GM12878 (cell line): ENCODE measurements around the gene MEGF11. TPM values are rescaled to one million over a fixed set of nuclear protein-coding genes. Genes with fewer than 3 reads are reported as not detected.

Experiments
- ATAC-seq: fragments of 200-7000 bp; cut with Tn5 transposase; 3 replicates; pipeline ENCODE4 v1.9.1; 2020; ENCODE audit warnings: mild to moderate bottlenecking, moderate library complexity
- BruUV-seq: library from RNA; stranded (reverse); fragments of 400-500 nt; replicated peaks from 2 replicates; lab custom pipeline; 2021; lab: Mats Ljungman, UMichigan
- CTCF ChIA-PET: fragments of 300-600 bp; sonication (Branson Sonifier 250); formaldehyde crosslinking; extraction: SDS; loops from one replicate; lab custom pipeline; 2021; ENCODE audit warnings: inconsistent platforms; lab: Yijun Ruan, JAX
- POLR2A ChIA-PET: fragments of 350-600 bp; formaldehyde crosslinking; extraction: SDS; loops from one replicate; lab custom pipeline; 2021; ENCODE audit warnings: inconsistent platforms; lab: Charles Lee
- RAD21 ChIA-PET: fragments of 300-600 bp; sonication (Branson Sonifier 250); formaldehyde crosslinking; loops from one replicate; lab custom pipeline; 2023; ENCODE audit warnings: antibody characterized with exemption; ENCODE audit not compliant: unreplicated experiment; lab: Charles Lee
- SMC1A ChIA-PET: fragments of 300-600 bp; sonication (Branson Sonifier 250); formaldehyde crosslinking; loops from one replicate; lab custom pipeline; 2023; ENCODE audit not compliant: unreplicated experiment, uncharacterized antibody; lab: Charles Lee
- DNase-seq: peaks from one replicate; pipeline ENCODE4 v3.0.0-alpha.2; 2011; ENCODE audit warnings: low read depth, low spot score
- FAIRE-seq: peaks from 3 replicates; lab custom pipeline; 2011; peaks lifted over from hg19 to GRCh38; lab: Jason Lieb, UNC
- H2AFZ ChIP-seq: 2 replicates; pipeline ENCODE4 v1.6.0; 2011; ENCODE audit warnings: low read depth, low read length, control low read depth; ENCODE audit not compliant: control insufficient read depth
- H3K27ac ChIP-seq: 2 replicates; pipeline ENCODE4 v1.5.1; 2011; ENCODE audit warnings: control low read depth; ENCODE audit not compliant: control insufficient read depth, insufficient read depth
- H3K27me3 ChIP-seq, 2 experiments: replicated peaks in 1 of 2; 2 replicates each; pipeline versions ENCODE4 v1.6.0 to v1.6.1; 2011; ENCODE audit warnings: low read length in 1 of 2; ENCODE audit not compliant: control insufficient read depth in 2 of 2, insufficient read depth in 2 of 2
- H3K36me3 ChIP-seq, 2 experiments: 2 replicates each; pipeline ENCODE4 v1.5.1; 2011; ENCODE audit warnings: low read length in 1 of 2; ENCODE audit not compliant: control insufficient read depth in 2 of 2, insufficient read depth in 2 of 2
- H3K4me1 ChIP-seq: 2 replicates; pipeline ENCODE4 v1.6.1; 2011; ENCODE audit warnings: mild to moderate bottlenecking, low read length, moderate library complexity, mixed read lengths; ENCODE audit not compliant: control insufficient read depth, insufficient read depth
- H3K4me2 ChIP-seq: 2 replicates; pipeline ENCODE4 v1.6.0; 2011; ENCODE audit warnings: control low read depth; ENCODE audit not compliant: control insufficient read depth, insufficient read depth
- H3K4me3 ChIP-seq: fragments of 200-600 bp; sonication (generic); 2 replicates; pipeline ENCODE4 v1.5.1; 2016
- H3K79me2 ChIP-seq: 2 replicates; pipeline ENCODE4 v1.6.0; 2011; ENCODE audit warnings: low read length; ENCODE audit not compliant: control insufficient read depth, insufficient read depth
- H3K9ac ChIP-seq: 2 replicates; pipeline ENCODE4 v1.8.0; 2011; ENCODE audit warnings: low read length, control low read depth, mixed read lengths; ENCODE audit not compliant: control insufficient read depth, insufficient read depth
- H3K9me3 ChIP-seq: replicated peaks from 3 replicates; pipeline ENCODE4 v1.5.1; 2011; ENCODE audit warnings: mild to moderate bottlenecking, low read length; ENCODE audit not compliant: control insufficient read depth, insufficient read depth
- H4K20me1 ChIP-seq: 2 replicates; pipeline ENCODE4 v1.6.0; 2011; ENCODE audit not compliant: control insufficient read depth, insufficient read depth
- IKZF2 ChIP-seq, 2 experiments: fragments of 450-650 bp; IDR thresholded peaks; 2 replicates each; pipeline ENCODE4 v1.6.1; 2017; ENCODE audit warnings: mild to moderate bottlenecking in 2 of 2, moderate library complexity in 2 of 2
- KLF5 ChIP-seq: fragments of 450-650 bp; IDR thresholded peaks from 2 replicates; pipeline ENCODE4 v1.6.1; 2014; ENCODE audit warnings: mild to moderate bottlenecking; ENCODE audit not compliant: partially characterized antibody
- STAT3 ChIP-seq: IDR thresholded peaks from 2 replicates; pipeline ENCODE4 v1.6.1; 2011; ENCODE audit warnings: low read depth, low read length, improper control_type of control experiment
- YBX1 ChIP-seq: fragments of 450-650 bp; IDR thresholded peaks from 2 replicates; pipeline ENCODE4 v1.6.1; 2016; ENCODE audit warnings: antibody characterized with exemption
- in situ Hi-C: fragments of 300-500 bp; cut with MboI; formaldehyde crosslinking; loops from 9 replicates; pipeline ENCODE4 v1.14.3; 2018; ENCODE audit warnings: mixed read lengths
- intact Hi-C: fragments of 100-400 bp; cut with micrococcal nuclease; formaldehyde crosslinking; loops from one replicate; pipeline ENCODE4 v1.14.2; 2022; ENCODE audit not compliant: unreplicated experiment
- polyA plus RNA-seq, 11 experiments: library from polyadenylated mRNA; depleted of rRNA in 4 of 11; unstranded in 6 of 11; stranded (reverse) in 5 of 11; fragments of >200 nt; fragmentation: Nextera tagmentation in 4 of 11; fragmentation: Illumina TruSeq in 1 of 11; extraction: Ambion mirVana in 4 of 11; extraction: Trizol in 1 of 11; gene quantifications; 1 replicate in 1 of 11; 2 replicates in 10 of 11; pipeline versions ENCODE4 v1.2.1 to v1.2.3, GENCODE V29; 2011 to 2016; ENCODE audit warnings: inconsistent platforms in 2 of 11, missing spikeins in 2 of 11, low read depth in 1 of 11
- total RNA-seq, 4 experiments: library from RNA; depleted of rRNA in 3 of 4; stranded (reverse); fragments of >200 nt in 3 of 4; fragmentation: Illumina TruSeq in 1 of 4; extraction: Trizol in 1 of 4; gene quantifications; 2 replicates each; pipeline versions ENCODE4 v1.2.1 to v1.2.3, GENCODE V29; 2013 to 2021
- TF ChIP-seq, protein P1 (sequence below): fragments of 450-650 bp; IDR thresholded peaks from 2 replicates; pipeline ENCODE4 v1.6.1; 2018; ENCODE audit warnings: borderline replicate concordance, mild to moderate bottlenecking; ENCODE audit not compliant: partially characterized antibody
- TF ChIP-seq, protein P2 (sequence below): fragments of 450-650 bp; IDR thresholded peaks from 2 replicates; pipeline ENCODE4 v1.6.1; 2017; ENCODE audit warnings: mild to moderate bottlenecking

MEGF11 gene
- total and polyA plus RNA-seq, 10 of the 15 experiments (the other 5 are each of a cell fraction or from before 2014, with no cell fraction given), result 0.03 to 1.7 (median 0.49) TPM

DNA sequence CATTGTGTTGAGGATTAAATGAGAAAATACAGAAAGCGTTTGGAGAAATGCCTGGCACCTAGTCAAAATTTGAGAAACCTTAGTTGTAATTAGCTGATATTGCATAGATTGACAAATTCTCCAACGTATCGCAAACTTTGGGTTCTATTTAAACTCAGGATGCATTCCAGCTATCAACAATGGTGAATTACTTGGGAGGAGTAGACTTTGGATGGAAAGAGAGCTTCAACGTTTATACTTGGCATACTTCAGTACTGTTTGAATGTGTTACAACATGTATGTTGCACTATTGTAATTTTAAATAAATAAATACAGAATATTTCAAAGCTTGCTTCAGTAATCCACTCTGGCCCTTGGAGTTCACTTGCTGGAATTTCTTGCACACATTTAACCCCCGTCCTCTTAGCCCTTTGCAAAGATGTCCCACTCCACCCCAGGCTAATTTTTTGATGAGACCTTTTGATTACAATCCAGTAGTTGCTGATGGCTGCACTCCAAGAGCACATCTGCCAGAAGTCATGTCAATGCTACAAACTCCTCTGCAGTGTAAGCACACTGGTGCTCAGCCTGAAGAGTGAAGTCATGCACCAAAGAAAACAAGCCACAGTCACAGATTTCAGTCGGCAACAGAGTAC, 35.1 kb upstream of the MEGF11 start (continued):
- TF ChIP-seq, protein P1, sequence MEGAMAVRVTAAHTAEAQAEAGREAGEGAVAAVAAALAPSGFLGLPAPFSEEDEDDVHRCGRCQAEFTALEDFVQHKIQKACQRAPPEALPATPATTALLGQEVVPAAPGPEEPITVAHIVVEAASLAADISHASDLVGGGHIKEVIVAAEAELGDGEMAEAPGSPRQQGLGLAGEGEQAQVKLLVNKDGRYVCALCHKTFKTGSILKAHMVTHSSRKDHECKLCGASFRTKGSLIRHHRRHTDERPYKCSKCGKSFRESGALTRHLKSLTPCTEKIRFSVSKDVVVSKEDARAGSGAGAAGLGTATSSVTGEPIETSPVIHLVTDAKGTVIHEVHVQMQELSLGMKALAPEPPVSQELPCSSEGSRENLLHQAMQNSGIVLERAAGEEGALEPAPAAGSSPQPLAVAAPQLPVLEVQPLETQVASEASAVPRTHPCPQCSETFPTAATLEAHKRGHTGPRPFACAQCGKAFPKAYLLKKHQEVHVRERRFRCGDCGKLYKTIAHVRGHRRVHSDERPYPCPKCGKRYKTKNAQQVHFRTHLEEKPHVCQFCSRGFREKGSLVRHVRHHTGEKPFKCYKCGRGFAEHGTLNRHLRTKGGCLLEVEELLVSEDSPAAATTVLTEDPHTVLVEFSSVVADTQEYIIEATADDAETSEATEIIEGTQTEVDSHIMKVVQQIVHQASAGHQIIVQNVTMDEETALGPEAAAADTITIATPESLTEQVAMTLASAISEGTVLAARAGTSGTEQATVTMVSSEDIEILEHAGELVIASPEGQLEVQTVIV, result no peak

DNA sequence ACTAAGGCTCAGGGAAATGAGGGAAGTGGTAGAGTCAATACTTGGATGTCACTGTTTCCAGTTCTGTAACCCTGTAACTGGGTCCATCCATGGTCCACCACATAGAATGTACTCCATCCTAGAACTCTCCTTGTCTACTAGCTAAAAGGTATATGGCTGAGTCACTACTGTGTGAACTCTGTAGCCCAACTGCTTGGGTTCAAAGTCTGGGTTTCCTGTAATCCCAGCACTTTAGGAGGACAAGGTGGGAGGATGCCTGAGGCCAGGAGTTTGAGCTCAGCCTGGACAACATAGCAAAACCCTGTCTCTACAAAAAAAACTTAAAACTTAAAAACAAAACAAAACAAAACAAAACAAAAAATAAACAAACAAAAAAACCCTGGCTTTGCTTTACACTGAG, 34.5 kb upstream of the MEGF11 start:
- DNase-seq (no peak), ATAC-seq (no peak), FAIRE-seq (no peak)
- Histone ChIP-seq H3K79me2 (no peaks in the 10 kb centered on the region), H3K27me3 (no peaks in the 10 kb centered on the region), H3K4me2 (no peak overlapping the region), H3K4me1 (no peaks in the 10 kb centered on the region; the same call in 1 of the 2 replicates), H4K20me1 (no peaks in the 10 kb centered on the region), H3K36me3 (no peaks in the 10 kb centered on the region), H3K4me3 (no peak overlapping the region), H3K27ac (no peak overlapping the region), H2AFZ (no peak overlapping the region), H3K9ac (no peak overlapping the region), H3K9me3 (no peaks in the 10 kb centered on the region)
- TF ChIP-seq IKZF2 (IDR thresholded peaks at IDR 0.05), result no peak
- TF ChIP-seq, protein P2, sequence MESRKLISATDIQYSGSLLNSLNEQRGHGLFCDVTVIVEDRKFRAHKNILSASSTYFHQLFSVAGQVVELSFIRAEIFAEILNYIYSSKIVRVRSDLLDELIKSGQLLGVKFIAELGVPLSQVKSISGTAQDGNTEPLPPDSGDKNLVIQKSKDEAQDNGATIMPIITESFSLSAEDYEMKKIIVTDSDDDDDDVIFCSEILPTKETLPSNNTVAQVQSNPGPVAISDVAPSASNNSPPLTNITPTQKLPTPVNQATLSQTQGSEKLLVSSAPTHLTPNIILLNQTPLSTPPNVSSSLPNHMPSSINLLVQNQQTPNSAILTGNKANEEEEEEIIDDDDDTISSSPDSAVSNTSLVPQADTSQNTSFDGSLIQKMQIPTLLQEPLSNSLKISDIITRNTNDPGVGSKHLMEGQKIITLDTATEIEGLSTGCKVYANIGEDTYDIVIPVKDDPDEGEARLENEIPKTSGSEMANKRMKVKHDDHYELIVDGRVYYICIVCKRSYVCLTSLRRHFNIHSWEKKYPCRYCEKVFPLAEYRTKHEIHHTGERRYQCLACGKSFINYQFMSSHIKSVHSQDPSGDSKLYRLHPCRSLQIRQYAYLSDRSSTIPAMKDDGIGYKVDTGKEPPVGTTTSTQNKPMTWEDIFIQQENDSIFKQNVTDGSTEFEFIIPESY, result no peak
- no peak for TF ChIP-seq STAT3
- no peak for TF ChIP-seq KLF5
- no peak for TF ChIP-seq YBX1
- intact Hi-C loops (loop anchor here (5.0 to 10.0 kb wide), 3 partner anchors 36 to 651 kb away; partner anchors contain the start of gene MEGF11), in situ Hi-C loops (no loop called here)
- no TSS peak for BruUV-seq
- CTCF ChIA-PET, result interaction anchor here (1.0 to 9.7 kb wide), 21 partner anchors 9 to 968 kb away, joined by 3 to 103 read pairs (median 4); partner anchors contain the start of gene SNAPC5
- RAD21 ChIA-PET, result interaction anchor here (0.6 to 2.2 kb wide), 5 partner anchors 9 to 646 kb away, joined by 3 to 10 read pairs (median 7); partner anchors contain the start of gene SNAPC5
- POLR2A ChIA-PET, result interaction anchor here (1.4 kb wide), 1 partner anchor 99 kb away, joined by 3 read pairs; the partner anchor contains the start of gene MAP2K1
- SMC1A ChIA-PET, result interaction anchor here (0.8 to 1.8 kb wide), 8 partner anchors 12 to 384 kb away, joined by 3 to 9 read pairs (median 4); partner anchors contain the start of gene SNAPC5
